C4-2B (cell line): ENCODE results near the gene HGFAC.

Experiments used
- CTCF ChIP-seq: fragments of 450-650 bp; conservative IDR thresholded peaks from 2 replicates; pipeline ENCODE4 v1.5.1; 2017; ENCODE audit warnings: mild to moderate bottlenecking
- ZFX ChIP-seq: fragments of 450-650 bp; IDR thresholded peaks from 2 replicates; pipeline ENCODE4 v1.6.1; 2017

GRCh38 chr4:3402491-3403347 lies 39.0 kb upstream of the HGFAC start:
- TF ChIP-seq CTCF (no peak), ZFX (no peak)
